HG03354 (cell line): ENCODE measurements around the gene VKORC1L1.
"Not testable (repeated sequence)": the region's sequence is repeated elsewhere in the genome, so short reads cannot be mapped to it uniquely, and the experiment has no call there.

ENCODE experiments used
- ATAC-seq: cut with Tn5 transposase; IDR thresholded peaks from one replicate; pipeline ENCODE4 v1.9.1; 2021; ENCODE audit warnings: mild to moderate bottlenecking; ENCODE audit not compliant: unreplicated experiment, poor library complexity, severe bottlenecking

VKORC1L1 gene

DNA sequence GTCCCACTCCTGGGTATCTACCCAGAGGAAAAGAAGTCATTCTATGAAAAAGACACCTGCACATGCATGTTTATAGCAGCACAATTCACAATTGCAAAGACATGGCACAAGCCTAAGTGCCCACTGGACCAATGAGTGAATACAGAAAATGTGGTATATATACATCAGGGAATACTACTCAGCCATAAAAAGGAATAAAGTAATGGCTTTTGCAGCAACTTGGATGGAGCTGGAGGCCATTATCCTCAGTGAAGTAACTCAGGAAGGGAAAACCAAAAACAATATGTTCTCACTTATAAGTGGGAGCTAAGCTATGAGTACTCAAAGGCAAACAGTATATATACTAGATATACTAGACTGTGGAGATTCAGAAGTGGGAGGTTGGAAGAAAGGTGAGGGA, 53.7 kb downstream of the VKORC1L1 start:
- ATAC-seq, result no peak

DNA sequence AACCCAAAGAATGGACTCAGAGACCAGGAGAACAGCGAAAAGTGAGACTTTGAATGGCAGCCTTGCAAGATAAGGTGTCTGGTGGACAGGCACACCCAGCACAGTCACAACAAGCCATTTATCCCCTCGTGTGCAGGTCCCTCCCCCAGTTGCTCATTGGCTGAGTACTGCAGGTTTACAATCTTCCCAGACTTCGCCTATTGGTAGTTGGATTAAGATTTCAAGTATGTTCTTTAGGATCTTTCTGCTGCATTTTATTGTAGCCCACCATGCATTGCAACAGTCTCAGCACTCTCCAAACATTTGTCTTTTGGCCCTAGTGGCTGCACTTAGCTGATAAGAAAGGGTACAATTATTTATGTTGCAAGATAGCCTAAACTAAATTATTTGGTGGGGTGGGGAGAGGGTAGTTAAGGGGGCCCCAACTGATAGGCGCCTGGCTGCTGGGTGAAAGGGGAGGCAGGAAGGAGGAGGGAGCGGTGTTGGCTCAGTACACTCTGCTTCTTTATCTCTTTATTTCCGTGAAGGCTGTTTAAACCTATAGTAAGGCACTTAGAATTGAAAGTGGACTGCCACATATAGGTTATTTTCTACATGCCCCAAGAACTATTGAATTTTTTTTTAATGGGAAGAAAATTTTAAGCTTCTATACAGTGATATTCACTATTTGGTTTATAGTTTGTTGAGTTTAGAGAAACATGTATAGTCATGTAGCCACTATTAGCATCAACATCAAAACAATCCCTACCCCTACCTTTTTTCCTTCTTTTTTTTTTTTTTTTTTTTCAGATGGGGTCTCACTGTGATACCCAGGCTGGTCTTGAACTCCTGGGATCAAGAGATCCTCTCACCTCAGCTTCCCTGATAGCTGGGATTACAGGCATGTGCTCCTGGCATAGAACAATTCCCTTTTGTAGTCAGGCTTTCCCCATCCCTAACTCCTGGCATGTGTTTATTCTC, 54.9 kb downstream of the VKORC1L1 start:
- no peak for ATAC-seq

DNA sequence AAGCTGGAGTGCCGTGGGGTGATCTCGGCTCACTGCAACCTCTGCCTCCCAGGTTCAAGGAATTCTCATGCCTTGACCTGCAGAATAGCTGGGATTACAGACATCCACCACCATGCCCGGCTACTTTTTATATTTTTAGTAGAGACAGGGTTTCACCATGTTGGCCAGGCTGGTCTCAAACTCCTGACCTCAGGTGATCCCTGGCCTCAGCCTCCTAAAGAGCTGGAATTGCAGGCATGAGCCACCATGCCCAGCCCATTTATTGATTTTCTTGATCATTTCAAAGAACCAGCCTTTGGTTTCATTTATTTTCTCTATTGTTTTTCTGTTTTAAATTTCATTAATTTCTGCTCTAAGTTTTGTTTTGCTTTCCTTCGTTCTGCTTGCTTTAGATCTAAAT, 58.8 kb downstream of the VKORC1L1 start:
- no peak for ATAC-seq

DNA sequence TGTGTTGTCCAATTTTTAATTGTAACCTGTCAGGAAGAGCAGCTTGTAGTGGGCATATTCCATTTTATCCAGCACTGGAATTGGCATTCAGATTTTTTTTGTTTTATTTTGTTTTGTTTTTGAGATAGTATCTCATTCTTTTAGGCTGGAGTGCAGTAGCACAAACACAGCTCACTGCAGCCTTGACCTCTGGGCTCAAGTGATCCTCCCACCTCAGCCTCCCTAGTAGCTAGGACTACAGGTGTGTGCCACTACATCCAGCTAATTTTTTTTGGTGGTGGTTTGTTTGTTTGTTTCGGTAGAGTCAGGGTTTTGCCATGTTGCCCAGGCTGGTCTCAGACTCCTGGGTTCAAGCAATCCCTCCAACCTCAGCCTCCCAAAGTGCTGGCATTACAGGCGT, 64.4 kb downstream of the VKORC1L1 start:
- ATAC-seq, result no peak

DNA sequence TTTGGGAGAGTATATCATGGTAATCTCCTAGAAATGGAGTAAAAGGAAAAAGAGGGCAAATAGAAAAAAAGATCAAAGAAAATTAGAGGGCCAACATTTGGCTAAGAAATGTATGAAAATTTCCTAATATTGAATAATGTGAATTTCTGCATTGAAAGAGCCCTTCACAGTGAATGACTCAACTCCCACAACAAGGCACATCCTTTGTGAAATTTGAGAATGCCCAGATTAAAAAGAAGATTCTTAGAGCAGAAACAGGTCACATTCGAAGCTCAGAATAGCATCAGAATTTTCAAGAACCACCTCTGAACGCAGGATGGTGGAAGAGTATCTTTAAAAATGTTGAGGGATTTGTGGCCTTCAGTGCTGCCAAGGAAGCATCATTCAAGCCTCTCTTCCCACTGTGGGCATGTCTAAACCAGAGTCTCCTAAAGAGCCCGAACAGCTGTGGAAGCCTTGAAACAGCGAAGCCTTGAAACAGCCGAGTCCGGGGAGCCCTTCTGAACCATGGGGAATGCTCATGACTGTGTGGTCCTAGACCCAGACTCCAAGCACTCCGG, 65.5 kb downstream of the VKORC1L1 start:
- ATAC-seq, result no peak

DNA sequence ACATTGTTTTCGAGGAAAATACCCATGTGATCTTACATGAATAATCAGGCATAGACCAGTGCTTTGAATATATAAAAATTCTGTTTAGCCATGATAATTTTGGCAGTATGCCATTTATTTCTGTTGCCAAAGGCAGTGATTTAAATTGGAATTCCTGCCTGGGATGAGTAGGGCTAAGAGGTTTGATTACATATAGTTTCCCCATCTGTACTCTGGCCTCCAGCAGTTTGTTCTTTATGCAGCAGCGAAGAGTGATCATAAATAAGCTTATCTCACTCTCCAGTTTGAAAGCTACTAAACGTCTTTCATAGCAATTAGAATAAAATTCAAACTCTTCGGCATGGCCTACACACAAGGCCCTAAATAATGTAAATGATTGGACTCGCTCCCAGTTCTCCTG, 72.9 kb downstream of the VKORC1L1 start:
- not testable (repeated sequence) for ATAC-seq

DNA sequence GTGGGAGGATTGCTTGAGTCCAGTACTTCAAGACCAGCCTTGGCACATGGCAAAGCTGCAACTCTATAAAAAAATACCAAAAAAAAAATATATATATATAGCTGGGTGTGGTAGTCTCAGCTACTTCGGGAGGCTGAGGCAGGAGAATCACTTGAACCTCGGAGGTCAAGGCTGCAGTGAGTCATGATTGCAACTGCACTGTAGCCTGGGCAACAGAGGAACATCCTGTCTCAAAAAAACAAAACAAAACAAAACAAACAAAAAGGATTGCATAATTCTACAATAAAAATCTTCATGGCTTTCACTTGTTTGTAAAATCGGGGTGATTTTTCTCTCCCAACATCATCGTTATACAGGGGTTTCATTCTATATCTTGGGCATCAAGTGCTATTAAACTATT, 74.0 kb downstream of the VKORC1L1 start:
- ATAC-seq, result no peak

DNA sequence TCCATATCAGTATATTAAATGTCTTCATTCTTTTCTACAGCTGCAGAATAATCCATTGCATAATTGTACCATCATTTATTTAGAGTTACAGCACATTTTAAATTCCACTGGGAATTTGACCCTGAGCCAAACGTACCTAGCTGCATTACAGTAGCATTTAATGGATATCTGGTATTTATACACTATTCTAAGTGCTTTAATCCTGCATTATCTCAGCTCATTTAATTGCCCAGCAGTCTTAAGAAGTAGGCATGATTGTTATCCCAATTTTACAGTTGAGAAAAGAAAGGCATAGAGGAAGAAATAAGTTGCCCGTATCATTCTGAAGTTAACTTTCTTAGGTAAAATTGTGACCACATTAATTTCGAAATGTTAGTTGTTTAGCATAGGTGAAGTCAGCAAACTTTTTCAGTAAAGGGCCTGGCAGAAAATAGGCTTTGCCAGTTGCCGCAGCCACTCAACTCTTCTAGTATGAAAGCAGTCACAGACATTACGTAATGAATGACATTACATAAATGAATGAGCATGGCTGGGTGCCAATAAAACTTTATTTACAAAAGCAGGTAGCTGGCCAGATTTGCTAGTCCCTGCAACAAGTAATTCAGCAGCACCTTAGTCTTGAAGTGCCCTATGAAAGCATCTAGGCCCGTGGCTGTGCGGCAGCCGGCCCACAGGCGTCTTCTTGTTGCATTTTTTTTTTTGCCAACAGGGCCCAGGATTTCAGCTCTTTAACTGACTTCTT, 79.1 kb downstream of the VKORC1L1 start:
- ATAC-seq, result no peak

DNA sequence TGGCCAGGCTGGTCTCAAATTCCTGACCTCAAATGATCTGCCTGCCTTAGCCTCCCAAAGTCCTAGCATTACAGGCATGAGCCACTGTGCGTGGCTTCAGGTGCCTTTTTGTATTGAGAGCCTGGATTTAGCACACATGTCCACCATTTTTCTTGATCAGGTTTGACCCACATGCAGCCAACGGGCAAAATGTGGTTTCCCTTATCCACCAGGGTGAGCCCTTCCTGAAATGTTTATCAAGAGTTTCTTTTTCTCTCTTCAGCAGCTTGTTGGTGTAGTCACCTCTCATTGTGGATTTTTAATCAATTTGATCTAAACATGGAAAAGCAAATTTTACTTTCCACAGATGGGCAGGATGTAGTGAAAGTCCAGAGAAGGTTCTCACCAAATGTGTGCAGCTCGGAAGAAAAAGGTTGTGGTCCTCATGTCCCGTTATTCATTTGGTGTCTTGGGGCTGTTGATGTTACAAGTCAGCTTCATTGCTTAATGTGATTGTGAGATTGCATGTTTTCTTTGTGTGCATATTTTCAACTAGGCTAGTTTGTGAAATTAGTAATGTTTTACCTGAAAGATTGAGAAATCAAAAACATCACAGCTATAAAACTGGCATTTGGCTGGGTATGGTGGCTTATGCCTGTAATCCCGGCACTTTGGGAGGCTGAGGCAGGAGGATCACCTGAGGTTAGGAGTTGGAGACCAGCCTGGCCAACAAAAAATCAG, 80.3 kb downstream of the VKORC1L1 start:
- no peak for ATAC-seq

DNA sequence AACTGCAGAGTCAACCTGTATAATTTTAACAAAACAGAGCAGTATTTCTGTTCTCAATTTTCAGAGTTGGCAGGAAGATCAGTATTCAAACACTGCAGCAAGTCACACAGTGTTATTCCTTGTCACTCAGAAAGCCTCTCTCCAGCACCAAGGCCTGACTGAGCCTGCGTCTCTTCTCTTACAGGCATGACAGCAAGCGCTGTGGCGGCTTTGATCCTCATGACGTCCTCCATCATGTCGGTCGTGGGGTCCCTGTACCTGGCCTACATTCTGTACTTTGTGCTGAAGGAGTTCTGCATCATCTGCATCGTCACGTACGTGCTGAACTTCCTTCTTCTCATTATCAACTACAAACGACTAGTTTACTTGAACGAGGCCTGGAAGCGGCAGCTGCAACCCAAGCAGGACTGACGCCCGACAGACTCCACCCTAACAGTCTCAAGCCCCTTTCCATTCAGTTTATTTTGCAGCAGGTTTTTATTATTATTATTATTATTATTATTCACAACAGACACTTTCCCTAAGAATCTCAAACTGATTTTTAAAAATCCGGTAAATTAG, 81.1 kb downstream of the VKORC1L1 start:
- no peak for ATAC-seq

DNA sequence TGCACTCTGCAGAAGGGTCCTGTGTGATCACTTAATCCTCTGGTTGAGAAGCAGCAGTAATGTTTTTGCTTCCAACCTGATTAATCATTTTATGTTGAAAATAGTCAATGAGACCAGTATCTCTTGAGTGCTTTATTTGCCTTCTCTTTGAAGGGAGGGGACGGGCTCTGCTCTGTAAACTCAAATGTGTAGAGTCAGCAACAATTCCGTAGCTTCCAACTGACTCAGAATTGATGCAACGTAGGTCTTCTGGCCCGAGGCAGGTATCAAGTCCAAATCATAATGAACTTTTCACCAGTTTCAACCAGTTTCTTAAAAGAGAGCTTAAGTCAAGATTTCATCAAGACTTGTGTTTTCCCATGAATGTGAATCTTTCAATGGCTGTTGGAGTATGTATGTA, 82.8 kb downstream of the VKORC1L1 start:
- ATAC-seq, result no peak

DNA sequence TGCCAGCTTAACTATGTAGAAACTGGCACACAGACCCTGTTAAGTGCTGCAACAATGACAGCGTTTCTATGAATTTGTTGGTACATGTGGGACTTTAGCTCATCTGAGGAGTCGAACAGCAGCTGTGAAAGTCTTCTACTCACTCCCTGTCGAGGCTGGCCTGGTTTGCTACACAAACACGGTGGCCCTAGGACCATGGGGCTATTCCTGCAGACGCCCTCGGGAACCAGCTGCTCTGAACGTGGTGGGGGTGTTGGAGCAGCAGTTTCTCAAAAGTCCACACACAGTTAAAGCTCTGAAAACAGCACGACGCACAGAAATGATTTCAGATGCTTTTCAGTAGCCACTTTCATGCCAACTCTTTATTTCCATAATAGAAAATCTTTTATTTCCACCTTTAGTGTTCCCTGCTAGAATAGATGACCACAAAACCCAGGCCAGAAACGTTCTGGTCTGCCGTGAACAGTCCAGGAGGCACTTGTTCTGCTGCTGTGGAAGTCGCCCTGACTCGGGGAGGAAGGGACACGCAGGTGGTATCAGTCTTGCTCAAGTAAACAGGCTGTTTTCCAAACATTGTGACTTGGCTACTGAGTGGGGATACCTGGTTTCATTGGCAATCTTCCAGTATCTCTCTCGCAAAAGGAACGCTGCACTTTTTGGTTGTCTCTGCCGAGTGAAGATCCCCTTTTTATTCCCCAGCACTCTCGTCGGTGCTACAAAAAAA, 87.6 kb downstream of the VKORC1L1 start:
- ATAC-seq, result no peak

DNA sequence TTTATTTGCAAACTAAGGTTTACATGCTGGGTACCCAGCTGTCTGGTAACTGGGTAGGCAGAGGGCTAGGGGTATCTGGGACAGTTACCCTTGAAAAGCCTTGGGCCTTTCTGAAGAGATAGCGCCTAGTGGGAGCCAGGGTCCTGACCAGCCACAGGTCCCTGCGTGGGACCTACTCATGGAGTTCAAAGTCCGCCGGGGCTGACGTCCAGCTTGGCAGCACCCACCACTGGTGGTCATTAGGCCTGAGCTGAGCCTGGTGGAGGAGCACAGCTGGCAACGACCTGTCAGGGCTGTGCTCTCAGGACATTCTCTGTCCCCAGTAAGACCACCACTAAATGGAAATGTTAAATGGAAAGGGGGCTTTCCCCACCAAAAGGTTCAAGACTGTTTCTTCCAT, 89.2 kb downstream of the VKORC1L1 start:
- no peak for ATAC-seq

DNA sequence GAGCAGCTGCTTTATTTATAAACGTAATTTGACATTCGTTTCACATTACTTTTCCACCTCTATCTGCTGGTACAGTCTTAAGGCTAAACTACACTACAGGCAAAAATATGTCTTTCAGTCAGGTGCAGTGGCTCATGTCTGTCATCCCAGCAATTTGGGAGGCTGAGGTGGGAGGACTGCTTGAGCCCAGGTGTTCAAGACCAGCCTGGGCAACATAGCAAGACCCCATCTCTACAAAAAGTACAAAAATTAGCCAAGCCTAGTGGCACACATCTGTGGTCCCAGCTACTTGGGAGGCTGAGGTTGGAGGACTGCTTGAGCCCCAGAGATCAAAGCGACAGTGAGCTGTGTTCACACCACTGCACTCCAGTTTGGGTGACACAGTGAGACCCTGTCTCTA, 91.8 kb downstream of the VKORC1L1 start:
- not testable (repeated sequence) for ATAC-seq

DNA sequence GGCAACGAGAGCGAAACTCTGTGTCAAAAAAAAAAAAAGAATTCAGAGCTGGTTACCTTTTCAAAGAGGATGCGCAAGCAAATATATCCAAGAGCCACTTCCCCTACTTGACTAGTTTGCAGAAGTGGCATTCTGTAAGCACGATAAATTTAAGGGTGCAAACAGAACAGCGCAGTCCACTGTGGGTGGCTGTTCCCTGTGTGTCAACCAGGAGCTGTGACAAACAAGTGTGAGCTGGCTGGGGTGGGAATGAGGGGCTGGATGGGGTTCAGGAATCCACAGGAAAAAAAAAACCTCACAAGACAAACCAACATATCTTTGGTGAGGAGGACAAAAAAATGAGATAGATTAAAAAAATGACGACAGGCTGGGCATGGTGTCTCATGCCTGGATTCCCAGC, 93.3 kb downstream of the VKORC1L1 start:
- ATAC-seq, result no peak

DNA sequence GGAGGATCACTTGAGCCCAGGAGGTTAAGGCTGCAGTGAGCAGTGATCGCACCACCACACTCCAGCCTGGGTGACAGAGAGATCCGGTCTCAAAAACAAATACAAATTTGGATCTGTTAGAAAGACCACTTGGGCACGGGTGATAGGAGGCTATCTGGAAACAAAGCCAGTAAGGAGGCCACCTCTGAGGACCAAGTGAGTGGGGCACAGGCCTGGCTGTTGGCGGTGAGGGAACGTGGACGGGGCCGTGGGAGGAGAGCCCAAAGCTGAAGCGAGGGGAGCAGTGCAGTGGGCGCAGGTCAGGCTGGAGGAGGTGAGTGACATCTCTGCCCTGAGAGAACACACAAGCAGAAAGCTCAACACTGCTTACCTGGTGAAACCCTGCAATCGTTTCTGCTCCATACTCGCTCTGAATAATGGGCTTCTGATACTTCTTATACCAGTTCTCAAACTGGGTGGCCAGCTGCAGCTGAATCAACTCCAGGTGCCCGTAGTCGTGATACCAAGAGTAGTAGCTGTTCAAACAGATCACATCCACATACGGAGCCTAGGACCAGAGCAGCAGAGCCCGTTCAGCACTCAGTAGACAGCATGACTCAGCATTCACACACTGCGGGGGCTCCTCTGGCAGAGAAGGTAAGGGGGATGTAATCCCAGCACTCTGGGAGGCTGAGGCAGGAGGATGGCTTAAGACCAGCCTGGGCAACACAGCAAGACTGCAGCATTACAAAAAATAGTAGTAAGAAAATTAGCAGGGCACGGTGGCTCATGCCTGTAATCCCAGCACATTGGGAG, 94.7 kb downstream of the VKORC1L1 start:
- ATAC-seq, result no peak

DNA sequence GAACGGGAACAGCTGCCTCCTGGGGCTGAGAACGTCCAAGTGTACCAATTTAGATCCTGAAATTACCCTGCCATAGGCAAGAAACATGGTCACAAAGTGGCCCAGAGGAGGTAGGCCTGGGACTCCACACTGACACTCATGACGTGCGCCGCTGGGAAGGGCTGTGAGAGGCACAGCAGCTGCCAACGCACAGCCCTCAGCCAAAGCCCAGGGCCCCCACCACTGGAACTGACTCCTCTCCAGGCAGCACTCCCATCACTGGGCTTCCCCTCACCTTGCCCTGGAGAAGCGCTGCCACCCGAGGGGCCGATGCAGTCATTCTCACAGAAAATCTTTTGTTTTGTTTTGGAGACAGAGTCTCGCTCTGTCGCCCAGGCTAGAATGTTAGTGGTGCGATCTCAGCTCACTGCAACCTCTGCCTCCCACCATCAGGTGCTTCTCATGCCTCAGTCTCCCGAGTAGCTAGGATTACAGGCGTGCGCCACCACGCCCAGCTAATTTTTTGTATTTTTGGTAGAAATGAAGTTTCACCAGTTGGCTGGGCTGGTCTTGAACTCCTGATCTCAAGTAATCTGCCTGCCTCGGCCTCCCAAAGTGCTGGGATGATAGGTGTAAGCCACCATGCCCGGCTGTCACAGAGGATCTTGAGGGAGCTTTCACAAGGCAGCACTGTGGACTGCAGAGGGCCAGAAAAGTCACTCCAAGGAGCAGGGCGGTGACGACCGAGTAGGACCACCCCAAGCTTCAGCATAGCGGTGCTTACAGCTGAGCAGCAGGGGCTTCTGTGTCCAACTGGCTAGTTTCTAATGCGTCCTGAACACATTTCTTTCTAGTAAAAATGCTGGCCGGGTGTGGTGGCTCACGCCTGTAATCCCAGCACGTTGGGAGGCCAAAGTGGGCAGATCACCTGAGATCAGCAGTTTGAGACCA, 95.6 kb downstream of the VKORC1L1 start:
- ATAC-seq, result no peak
